GM12872 (cell line): ENCODE data around the gene BET1.

Source experiments
- CTCF ChIP-seq: IDR thresholded peaks from 3 replicates; pipeline ENCODE4 v1.5.1; 2011; ENCODE audit warnings: low read depth, mild to moderate bottlenecking, low read length, moderate library complexity; ENCODE audit not compliant: insufficient read depth

BET1 gene

GRCh38 chr7:93987297-93987696 lies 16.9 kb downstream of the BET1 start:
- TF ChIP-seq CTCF, result no peak

GRCh38 chr7:93985101-93985500 lies 19.1 kb downstream of the BET1 start:
- TF ChIP-seq CTCF, result no peak

GRCh38 chr7:93984024-93984423 lies 20.1 kb downstream of the BET1 start:
- no peak for TF ChIP-seq CTCF

GRCh38 chr7:93981480-93981874 lies 22.7 kb downstream of the BET1 start:
- TF ChIP-seq CTCF, result no peak

- no peak for TF ChIP-seq CTCF
Measured at GRCh38 chr7:93980744-93981479, 23.2 kb downstream of the BET1 start.

- no peak for TF ChIP-seq CTCF
Measured at GRCh38 chr7:93977211-93977950, 26.8 kb downstream of the BET1 start.

- TF ChIP-seq CTCF, result no peak
Measured at GRCh38 chr7:93973134-93973533, 31.0 kb downstream of the BET1 start.
